ENCODE measurements around the gene CRY1.
"Not testable (repeated sequence)": the region's sequence is repeated elsewhere in the genome, so short reads cannot be mapped to it uniquely, and the experiment has no call there.

CRY1 gene

DNA sequence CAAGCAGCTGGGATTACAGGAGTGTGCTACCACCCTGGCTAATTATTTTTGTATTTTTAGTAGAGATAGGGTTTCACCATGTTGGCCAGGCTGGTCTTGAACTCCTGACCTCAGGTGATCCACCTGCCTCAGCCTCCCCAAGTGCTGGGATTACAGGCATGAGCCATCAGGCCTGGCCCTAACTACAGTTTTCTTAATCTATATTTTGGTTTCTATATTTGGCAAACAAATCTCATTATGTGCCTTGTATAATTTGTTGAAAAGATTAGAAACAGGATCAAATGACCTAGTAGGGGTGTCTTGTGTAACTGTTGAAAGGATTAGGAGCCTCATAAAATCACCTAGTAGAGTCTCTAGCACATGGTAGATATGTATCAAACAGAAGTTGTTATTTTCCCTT lies 67.0 kb downstream of the CRY1 start:
- H3K4me3 ChIP-seq (ENCODE audit: low read length); H3K36me3 ChIP-seq (ENCODE audit: insufficient read depth, low read length); H3K4me2 ChIP-seq (ENCODE audit: low read length); H3K9me3 ChIP-seq (replicated peaks; ENCODE audit: low read length); H3K27me3 ChIP-seq (ENCODE audit: control insufficient read depth, insufficient read depth, low read length): not testable (repeated sequence)
- peaks cover 23% of the 10 kb centered on the region for H3K4me1 ChIP-seq (ENCODE audit: control insufficient read depth, insufficient read depth, low read length)
- peak overlapping the region; percentile 80 for H3K9ac ChIP-seq (ENCODE audit: low read depth, low read length)

DNA sequence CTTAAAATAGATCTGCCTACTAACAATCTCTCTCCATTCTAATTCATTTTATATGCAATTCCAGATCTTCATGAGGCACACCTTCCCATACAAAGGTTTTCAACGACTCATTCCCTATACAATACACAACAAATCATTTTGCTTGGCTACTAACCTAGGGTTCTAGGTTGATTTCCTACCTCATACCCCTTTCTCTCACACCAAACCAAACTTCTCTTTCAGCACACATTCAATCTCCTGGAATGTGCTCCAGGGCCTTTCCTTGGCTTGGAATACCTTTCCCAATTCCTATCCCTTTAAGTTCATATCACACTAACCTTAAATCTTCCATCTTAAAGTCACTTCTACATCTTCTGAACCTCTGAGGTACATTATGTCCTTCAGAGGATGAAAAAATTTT lies 67.7 kb downstream of the CRY1 start:
- no peaks in the 10 kb centered on the region for H3K9me3 ChIP-seq (replicated peaks; ENCODE audit: low read length)
- no peaks in the 10 kb centered on the region for H3K27me3 ChIP-seq (ENCODE audit: control insufficient read depth, insufficient read depth, low read length)
- H3K4me1 ChIP-seq (ENCODE audit: control insufficient read depth, insufficient read depth, low read length) = peaks cover 23% of the 10 kb centered on the region
- H3K9ac ChIP-seq (ENCODE audit: low read depth, low read length) = no peak overlapping the region
- no peak overlapping the region for H3K4me2 ChIP-seq (ENCODE audit: low read length)
- no peak overlapping the region for H3K4me3 ChIP-seq (ENCODE audit: low read length)
- no peaks in the 10 kb centered on the region for H3K36me3 ChIP-seq (ENCODE audit: insufficient read depth, low read length)

DNA sequence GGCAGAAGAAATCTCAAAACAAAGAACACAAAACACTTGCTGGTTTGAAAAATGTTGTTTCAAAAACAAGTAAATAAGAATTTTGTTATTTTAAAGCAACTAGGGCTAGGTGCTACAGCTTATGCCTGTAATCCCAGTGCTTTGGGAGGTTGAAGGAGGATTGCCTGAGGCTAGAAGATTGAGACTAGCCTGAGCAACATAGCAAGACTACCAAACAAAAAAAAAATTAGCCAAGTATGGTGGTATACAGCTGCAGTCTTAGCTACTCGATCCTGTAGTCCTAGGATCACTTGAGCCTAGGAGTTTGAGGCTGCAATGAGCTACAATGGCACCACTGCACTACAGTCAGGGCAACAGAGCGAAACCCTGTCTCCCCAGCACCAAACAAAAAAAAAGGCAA lies 73.8 kb downstream of the CRY1 start:
- H3K36me3 ChIP-seq (ENCODE audit: insufficient read depth, low read length) = no peaks in the 10 kb centered on the region
- H3K9me3 ChIP-seq (replicated peaks; ENCODE audit: low read length) = no peaks in the 10 kb centered on the region
- no peak overlapping the region for H3K9ac ChIP-seq (ENCODE audit: low read depth, low read length)
- H3K4me3 ChIP-seq (ENCODE audit: low read length) = no peak overlapping the region
- no peak overlapping the region for H3K4me2 ChIP-seq (ENCODE audit: low read length)
- H3K27me3 ChIP-seq (ENCODE audit: control insufficient read depth, insufficient read depth, low read length) = no peaks in the 10 kb centered on the region
- H3K4me1 ChIP-seq (ENCODE audit: control insufficient read depth, insufficient read depth, low read length) = no peaks in the 10 kb centered on the region

- Histone ChIP-seq H3K4me1 (ENCODE audit: control insufficient read depth, insufficient read depth, low read length) (no peaks in the 10 kb centered on the region), H3K9me3 (replicated peaks; ENCODE audit: low read length) (no peaks in the 10 kb centered on the region), H3K4me3 (ENCODE audit: low read length) (no peak overlapping the region), H3K9ac (ENCODE audit: low read depth, low read length) (no peak overlapping the region), H3K27me3 (ENCODE audit: control insufficient read depth, insufficient read depth, low read length) (no peaks in the 10 kb centered on the region), H3K4me2 (ENCODE audit: low read length) (no peak overlapping the region), H3K36me3 (ENCODE audit: insufficient read depth, low read length) (no peaks in the 10 kb centered on the region)
Measured at GRCh38 chr12:107017042-107017441, 76.3 kb downstream of the CRY1 start.

- Histone ChIP-seq H3K36me3 (ENCODE audit: insufficient read depth, low read length) (no peaks in the 10 kb centered on the region), H3K9me3 (replicated peaks; ENCODE audit: low read length) (no peaks in the 10 kb centered on the region), H3K27me3 (ENCODE audit: control insufficient read depth, insufficient read depth, low read length) (no peaks in the 10 kb centered on the region), H3K4me2 (ENCODE audit: low read length) (no peak overlapping the region), H3K4me3 (ENCODE audit: low read length) (no peak overlapping the region), H3K9ac (ENCODE audit: low read depth, low read length) (no peak overlapping the region), H3K4me1 (ENCODE audit: control insufficient read depth, insufficient read depth, low read length) (no peaks in the 10 kb centered on the region)
Measured at GRCh38 chr12:107014055-107014454, 79.3 kb downstream of the CRY1 start.

- Histone ChIP-seq H3K36me3 (ENCODE audit: insufficient read depth, low read length) (no peaks in the 10 kb centered on the region), H3K4me3 (ENCODE audit: low read length) (no peak overlapping the region), H3K27me3 (ENCODE audit: control insufficient read depth, insufficient read depth, low read length) (no peaks in the 10 kb centered on the region), H3K4me2 (ENCODE audit: low read length) (no peak overlapping the region), H3K9me3 (replicated peaks; ENCODE audit: low read length) (no peaks in the 10 kb centered on the region), H3K4me1 (ENCODE audit: control insufficient read depth, insufficient read depth, low read length) (no peaks in the 10 kb centered on the region), H3K9ac (ENCODE audit: low read depth, low read length) (no peak overlapping the region)
Measured at GRCh38 chr12:107012736-107013425, 80.5 kb downstream of the CRY1 start.

DNA sequence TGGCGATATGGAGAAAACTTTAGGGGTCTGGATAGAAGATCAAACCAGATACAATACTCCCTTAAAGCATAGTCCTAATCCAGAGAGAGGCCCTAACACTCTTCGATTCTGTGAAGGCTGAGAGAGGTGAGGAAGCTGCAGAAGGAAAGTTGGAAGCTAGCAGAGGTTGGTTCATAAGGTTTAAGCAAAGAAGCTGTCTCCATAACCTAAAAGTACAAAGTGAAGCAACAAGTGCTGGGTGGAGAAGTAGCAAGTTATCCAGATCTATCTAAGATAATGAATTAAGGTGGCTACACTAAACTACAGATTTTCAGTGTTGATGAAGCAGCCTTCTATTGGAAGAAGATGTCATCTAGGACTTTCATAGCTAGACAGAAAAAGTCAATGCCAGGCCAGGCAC lies 81.8 kb downstream of the CRY1 start:
- Histone ChIP-seq H3K27me3 (ENCODE audit: control insufficient read depth, insufficient read depth, low read length) (no peaks in the 10 kb centered on the region), H3K9ac (ENCODE audit: low read depth, low read length) (no peak overlapping the region), H3K4me1 (ENCODE audit: control insufficient read depth, insufficient read depth, low read length) (no peaks in the 10 kb centered on the region), H3K4me3 (ENCODE audit: low read length) (no peak overlapping the region), H3K36me3 (ENCODE audit: insufficient read depth, low read length) (no peaks in the 10 kb centered on the region), H3K9me3 (replicated peaks; ENCODE audit: low read length) (no peaks in the 10 kb centered on the region), H3K4me2 (ENCODE audit: low read length) (no peak overlapping the region)

DNA sequence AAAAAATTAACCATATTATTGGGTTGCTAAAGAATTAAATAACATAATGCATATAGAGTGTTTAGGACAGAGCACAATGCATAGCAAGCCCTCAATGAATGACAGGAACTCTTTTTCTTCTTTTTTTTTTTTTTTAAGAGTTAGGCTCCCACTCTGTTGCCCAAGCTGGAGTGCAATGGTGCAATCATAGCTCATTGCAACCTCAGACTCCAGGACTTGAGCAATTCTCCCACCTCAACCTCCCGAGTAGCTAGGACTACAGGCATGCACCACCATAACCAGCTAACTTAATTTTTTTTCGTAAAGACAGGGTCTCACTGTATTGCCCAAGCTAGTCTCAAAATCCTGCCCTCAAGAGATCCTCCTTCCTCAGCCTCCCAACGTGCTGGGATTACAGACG lies 85.9 kb downstream of the CRY1 start:
- H3K9ac ChIP-seq (ENCODE audit: low read depth, low read length) = no peak overlapping the region
- no peaks in the 10 kb centered on the region for H3K27me3 ChIP-seq (ENCODE audit: control insufficient read depth, insufficient read depth, low read length)
- no peaks in the 10 kb centered on the region for H3K9me3 ChIP-seq (replicated peaks; ENCODE audit: low read length)
- no peaks in the 10 kb centered on the region for H3K36me3 ChIP-seq (ENCODE audit: insufficient read depth, low read length)
- no peak overlapping the region for H3K4me3 ChIP-seq (ENCODE audit: low read length)
- no peaks in the 10 kb centered on the region for H3K4me1 ChIP-seq (ENCODE audit: control insufficient read depth, insufficient read depth, low read length)
- no peak overlapping the region for H3K4me2 ChIP-seq (ENCODE audit: low read length)

GRCh38 chr12:107002665-107003064 lies 90.7 kb downstream of the CRY1 start:
- not testable (repeated sequence) for H3K4me2 ChIP-seq (ENCODE audit: low read length)

GRCh38 chr12:106999446-106999845 lies 93.9 kb downstream of the CRY1 start:
- peaks cover 6% of the 10 kb centered on the region for H3K4me1 ChIP-seq (ENCODE audit: control insufficient read depth, insufficient read depth, low read length)
- no peaks in the 10 kb centered on the region for H3K9me3 ChIP-seq (replicated peaks; ENCODE audit: low read length)
- no peak overlapping the region for H3K9ac ChIP-seq (ENCODE audit: low read depth, low read length)
- H3K27me3 ChIP-seq (ENCODE audit: control insufficient read depth, insufficient read depth, low read length) = no peaks in the 10 kb centered on the region
- H3K36me3 ChIP-seq (ENCODE audit: insufficient read depth, low read length) = peaks cover 4% of the 10 kb centered on the region
- H3K4me2 ChIP-seq (ENCODE audit: low read length) = no peak overlapping the region
- no peak overlapping the region for H3K4me3 ChIP-seq (ENCODE audit: low read length)

More at GRCh38 chr12:107002665-107003064, 90.7 kb downstream of the CRY1 start:
- not testable (repeated sequence) for H3K4me3 ChIP-seq (ENCODE audit: low read length); H3K4me1 ChIP-seq (ENCODE audit: control insufficient read depth, insufficient read depth, low read length); H3K9ac ChIP-seq (ENCODE audit: low read depth, low read length); H3K36me3 ChIP-seq (ENCODE audit: insufficient read depth, low read length); H3K9me3 ChIP-seq (replicated peaks; ENCODE audit: low read length); H3K27me3 ChIP-seq (ENCODE audit: control insufficient read depth, insufficient read depth, low read length)

DNA sequence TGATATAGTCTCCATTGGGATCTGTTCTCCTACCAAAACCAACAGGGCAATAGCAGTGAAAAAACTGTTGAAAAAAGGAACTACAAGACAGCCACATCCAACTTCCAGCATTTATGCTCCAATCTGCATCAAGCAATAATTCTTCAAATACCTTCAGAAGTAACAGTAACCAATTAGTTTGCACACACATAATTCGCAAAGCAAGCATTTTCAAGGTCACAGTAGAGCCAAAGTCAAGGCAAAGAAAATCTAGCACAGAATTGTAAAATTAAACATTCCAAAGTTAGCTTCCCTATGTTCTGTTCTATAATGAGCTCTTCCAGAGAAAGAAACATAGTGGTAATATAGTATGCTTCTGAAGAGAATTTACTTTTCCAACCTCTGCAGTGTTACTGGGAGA lies 95.4 kb downstream of the CRY1 start:
- no peaks in the 10 kb centered on the region for H3K27me3 ChIP-seq (ENCODE audit: control insufficient read depth, insufficient read depth, low read length)

GRCh38 chr12:106996102-106996501 lies 97.2 kb downstream of the CRY1 start:
- not testable (repeated sequence) for H3K36me3 ChIP-seq (ENCODE audit: insufficient read depth, low read length); H3K4me3 ChIP-seq (ENCODE audit: low read length); H3K4me2 ChIP-seq (ENCODE audit: low read length); H3K4me1 ChIP-seq (ENCODE audit: control insufficient read depth, insufficient read depth, low read length); H3K9ac ChIP-seq (ENCODE audit: low read depth, low read length); H3K9me3 ChIP-seq (replicated peaks; ENCODE audit: low read length); H3K27me3 ChIP-seq (ENCODE audit: control insufficient read depth, insufficient read depth, low read length)

More for the DNA sequence above, 95.4 kb downstream of the CRY1 start:
- Histone ChIP-seq H3K36me3 (ENCODE audit: insufficient read depth, low read length) (peaks cover 4% of the 10 kb centered on the region), H3K9ac (ENCODE audit: low read depth, low read length) (no peak overlapping the region), H3K4me3 (ENCODE audit: low read length) (no peak overlapping the region), H3K4me1 (ENCODE audit: control insufficient read depth, insufficient read depth, low read length) (peaks cover 6% of the 10 kb centered on the region), H3K4me2 (ENCODE audit: low read length) (no peak overlapping the region), H3K9me3 (replicated peaks; ENCODE audit: low read length) (no peaks in the 10 kb centered on the region)

Measured in skeletal muscle satellite cell (primary cell).